Neural progenitor cell (in vitro differentiated cells): Measurements from ENCODE around the gene CEP63. TPM values are rescaled to one million over a fixed set of nuclear protein-coding genes. Genes with fewer than 3 reads are reported as not detected.
A peak's percentile ranks its signal among the peaks of the same experiment; 100 is the strongest.

Experiments used
- DNase-seq: peaks from one replicate; pipeline ENCODE4 v3.0.0-alpha.2; 2016; ENCODE audit warnings: low spot score
- H2AFZ ChIP-seq: fragments of 200-600 bp; sonication (generic); replicated peaks from 2 replicates; pipeline ENCODE4 v1.6.1; 2016; ENCODE audit warnings: antibody characterized with exemption
- H3F3A ChIP-seq: fragments of 200-600 bp; sonication (generic); 2 replicates; pipeline ENCODE4 v1.6.1; 2016; ENCODE audit warnings: antibody characterized with exemption, low read depth
- H3K27ac ChIP-seq: fragments of 200-600 bp; sonication (generic); 2 replicates; pipeline ENCODE4 v1.5.1; 2016; ENCODE audit warnings: mild to moderate bottlenecking
- H3K27me3 ChIP-seq: fragments of 200-600 bp; sonication (generic); 2 replicates; pipeline ENCODE4 v1.6.1; 2016; ENCODE audit warnings: mild to moderate bottlenecking, moderate library complexity
- H3K36me3 ChIP-seq: fragments of 200-600 bp; sonication (generic); 2 replicates; pipeline ENCODE4 v1.5.1; 2016
- H3K4me1 ChIP-seq: fragments of 200-600 bp; sonication (generic); 2 replicates; pipeline ENCODE4 v1.6.1; 2016; ENCODE audit warnings: mixed run types
- H3K4me2 ChIP-seq: fragments of 200-600 bp; sonication (generic); 2 replicates; pipeline ENCODE4 v1.6.1; 2016
- H3K4me3 ChIP-seq: fragments of 200-600 bp; sonication (generic); 2 replicates; pipeline ENCODE4 v1.5.1; 2016
- H3K79me2 ChIP-seq: fragments of 200-600 bp; sonication (generic); 2 replicates; pipeline ENCODE4 v1.6.1; 2016; ENCODE audit warnings: low read depth
- H3K9ac ChIP-seq: fragments of 200-600 bp; sonication (generic); 2 replicates; pipeline ENCODE4 v1.6.1; 2016
- H3K9me3 ChIP-seq: fragments of 200-600 bp; sonication (generic); 2 replicates; pipeline ENCODE4 v1.5.1; 2016; ENCODE audit warnings: low read depth
- H4K20me1 ChIP-seq: fragments of 200-600 bp; sonication (generic); 2 replicates; pipeline ENCODE4 v1.6.1; 2016; ENCODE audit warnings: low read depth
- H3K27ac Mint-ChIP-seq: 3 replicates; pipeline ENCODE4 v1.8.0; 2021; ENCODE audit warnings: mixed read lengths
- H3K27me3 Mint-ChIP-seq: 2 replicates; pipeline ENCODE4 v1.8.0; 2022; ENCODE audit warnings: low read depth, mild to moderate bottlenecking, inconsistent platforms, moderate library complexity, mixed read lengths; ENCODE audit not compliant: insufficient read depth
- H3K36me3 Mint-ChIP-seq: 3 replicates; pipeline ENCODE4 v1.8.0; 2021; ENCODE audit warnings: mixed read lengths
- H3K4me1 Mint-ChIP-seq: 3 replicates; pipeline ENCODE4 v1.8.0; 2021; ENCODE audit warnings: mixed read lengths
- H3K4me3 Mint-ChIP-seq: 3 replicates; pipeline ENCODE4 v1.8.0; 2021; ENCODE audit warnings: mild to moderate bottlenecking, moderate library complexity, mixed read lengths
- H3K9me3 Mint-ChIP-seq: 3 replicates; pipeline ENCODE4 v1.8.0; 2020; ENCODE audit warnings: mixed read lengths
- CTCF ChIP-seq: fragments of 200-600 bp; sonication (generic); IDR thresholded peaks from 2 replicates; pipeline ENCODE4 v1.5.1; 2017; ENCODE audit warnings: antibody characterized with exemption, mild to moderate bottlenecking
- EZH2 ChIP-seq: fragments of 200-600 bp; sonication (generic); IDR thresholded peaks from 2 replicates; pipeline ENCODE4 v1.6.1; 2017; ENCODE audit warnings: antibody characterized with exemption, mild to moderate bottlenecking, moderate library complexity
- EZH2phosphoT487 ChIP-seq: fragments of 200-600 bp; sonication (generic); IDR thresholded peaks from 2 replicates; pipeline ENCODE4 v1.6.1; 2017; ENCODE audit warnings: antibody characterized with exemption
- total RNA-seq: library from RNA; depleted of rRNA; stranded (reverse); fragments of >200 nt; gene quantifications from 2 replicates; pipeline ENCODE4 v1.2.3, GENCODE V29; 2015; ENCODE audit warnings: low replicate concordance

The CEP63 gene
- total RNA-seq, 1 donor from 2014 or later = 36.2 TPM

DNA sequence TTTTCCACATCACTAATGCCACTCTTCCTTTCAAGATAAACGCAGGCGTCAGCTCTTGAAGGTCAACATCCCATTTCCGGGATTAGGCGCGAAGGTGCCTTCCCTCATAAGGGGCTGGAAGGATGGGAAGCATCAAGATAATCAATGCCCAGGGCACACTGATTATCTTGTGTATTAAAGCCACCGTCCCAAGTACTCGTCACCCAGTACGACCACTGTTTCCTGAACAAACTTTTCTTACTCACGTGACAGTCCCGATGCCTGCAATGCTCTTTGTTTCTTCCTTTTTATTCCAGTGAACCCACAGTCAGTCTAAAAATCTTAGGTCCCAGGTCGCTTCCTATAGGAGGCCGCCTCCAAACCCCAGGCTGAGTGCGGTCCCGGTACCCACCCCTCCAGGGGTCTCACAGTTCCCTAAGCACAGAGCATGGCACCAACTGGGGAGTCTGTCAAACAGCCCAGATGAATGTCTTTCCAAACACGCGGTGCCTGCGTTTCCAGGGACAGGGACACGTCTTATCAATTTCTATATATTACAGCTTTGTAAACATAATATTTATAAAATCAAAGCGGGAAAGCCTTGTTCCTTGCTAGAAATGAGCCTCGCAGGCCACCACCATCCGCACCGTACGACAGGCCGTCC, 661 bp upstream of the CEP63 start:
- DNase-seq = peak; percentile 34
- Mint-ChIP-seq H3K27me3 (peaks cover 2% of the 10 kb centered on the region), H3K4me1 (peaks cover 23% of the 10 kb centered on the region), H3K36me3 (peaks cover 13% of the 10 kb centered on the region), H3K9me3 (no peaks in the 10 kb centered on the region), H3K4me3 (peak overlapping the region; percentile 99), H3K27ac (peak overlapping the region; percentile 97)
- Histone ChIP-seq H3F3A (peaks cover 7% of the 10 kb centered on the region), H3K79me2 (peaks cover 64% of the 10 kb centered on the region), H3K9me3 (no peaks in the 10 kb centered on the region), H3K27me3 (no peaks in the 10 kb centered on the region), H3K4me3 (peak overlapping the region; percentile 68), H3K27ac (peak overlapping the region; percentile 3), H4K20me1 (peaks cover 4% of the 10 kb centered on the region), H3K4me1 (peaks cover 19% of the 10 kb centered on the region), H3K9ac (peak overlapping the region; percentile 35), H2AFZ (peak overlapping the region; percentile 75), H3K4me2 (peak overlapping the region; percentile 82), H3K36me3 (no peaks in the 10 kb centered on the region)
- TF ChIP-seq EZH2phosphoT487 = no peak
- TF ChIP-seq EZH2 = no peak
- no peak for TF ChIP-seq CTCF

GRCh38 chr3:134486577-134487041, 752 bp downstream of the CEP63 start:
- H3K4me1 Mint-ChIP-seq = peaks cover 23% of the 10 kb centered on the region

DNA sequence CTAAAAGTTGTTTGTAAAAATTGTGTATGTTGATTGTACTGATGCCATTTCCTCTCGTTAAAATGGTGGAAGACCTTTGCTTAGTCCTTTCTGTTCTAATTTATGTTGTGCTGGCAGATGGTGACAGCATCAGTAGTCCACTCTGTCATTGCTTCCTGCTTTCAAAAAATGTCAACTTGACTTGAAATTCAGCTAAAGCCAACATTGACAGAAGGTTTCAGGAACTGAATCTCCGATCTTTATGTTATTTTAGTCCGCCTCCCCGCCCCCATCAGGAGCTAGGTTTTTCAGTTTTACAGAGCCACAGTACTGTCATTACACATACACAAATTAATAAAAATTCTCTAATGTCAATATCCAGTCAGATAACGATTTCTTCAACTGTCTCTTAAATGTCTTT, 1.5 kb downstream of the CEP63 start:
- Histone ChIP-seq H3K36me3 (no peaks in the 10 kb centered on the region), H3F3A (peaks cover 7% of the 10 kb centered on the region), H4K20me1 (peaks cover 8% of the 10 kb centered on the region), H3K4me2 (peak overlapping the region; percentile 82), H3K27ac (no peak overlapping the region), H3K9ac (peak overlapping the region; percentile 75), H3K27me3 (no peaks in the 10 kb centered on the region), H3K79me2 (peaks cover 78% of the 10 kb centered on the region), H3K4me1 (peaks cover 19% of the 10 kb centered on the region), H3K9me3 (no peaks in the 10 kb centered on the region), H2AFZ (no peak overlapping the region), H3K4me3 (peak overlapping the region; percentile 68)
- no peak for TF ChIP-seq CTCF
- no peak for TF ChIP-seq EZH2
- no peak for TF ChIP-seq EZH2phosphoT487
- H3K4me1 Mint-ChIP-seq = peaks cover 23% of the 10 kb centered on the region
- no peak overlapping the region for H3K27ac Mint-ChIP-seq
- peak overlapping the region; percentile 99 for H3K4me3 Mint-ChIP-seq
- no peaks in the 10 kb centered on the region for H3K9me3 Mint-ChIP-seq
- peaks cover 2% of the 10 kb centered on the region for H3K27me3 Mint-ChIP-seq
- H3K36me3 Mint-ChIP-seq = peaks cover 5% of the 10 kb centered on the region
- no peak for DNase-seq

More at GRCh38 chr3:134486577-134487041, 752 bp downstream of the CEP63 start:
- Histone ChIP-seq H3F3A (peaks cover 7% of the 10 kb centered on the region), H3K79me2 (peaks cover 78% of the 10 kb centered on the region), H2AFZ (peak overlapping the region; percentile 75), H3K9me3 (no peaks in the 10 kb centered on the region), H4K20me1 (peaks cover 8% of the 10 kb centered on the region), H3K4me3 (peak overlapping the region; percentile 68), H3K9ac (peak overlapping the region; percentile 75), H3K4me1 (peaks cover 19% of the 10 kb centered on the region), H3K27ac (peak overlapping the region; percentile 72), H3K27me3 (no peaks in the 10 kb centered on the region), H3K4me2 (peak overlapping the region; percentile 82), H3K36me3 (no peaks in the 10 kb centered on the region)
- Mint-ChIP-seq H3K36me3 (peaks cover 9% of the 10 kb centered on the region), H3K9me3 (no peaks in the 10 kb centered on the region), H3K27ac (peak overlapping the region; percentile 85), H3K27me3 (peaks cover 2% of the 10 kb centered on the region), H3K4me3 (peak overlapping the region; percentile 99)
- no peak for DNase-seq
- TF ChIP-seq EZH2phosphoT487 (no peak), CTCF (no peak), EZH2 (no peak)
